ENCODE results near the gene OLFM1.

DNA sequence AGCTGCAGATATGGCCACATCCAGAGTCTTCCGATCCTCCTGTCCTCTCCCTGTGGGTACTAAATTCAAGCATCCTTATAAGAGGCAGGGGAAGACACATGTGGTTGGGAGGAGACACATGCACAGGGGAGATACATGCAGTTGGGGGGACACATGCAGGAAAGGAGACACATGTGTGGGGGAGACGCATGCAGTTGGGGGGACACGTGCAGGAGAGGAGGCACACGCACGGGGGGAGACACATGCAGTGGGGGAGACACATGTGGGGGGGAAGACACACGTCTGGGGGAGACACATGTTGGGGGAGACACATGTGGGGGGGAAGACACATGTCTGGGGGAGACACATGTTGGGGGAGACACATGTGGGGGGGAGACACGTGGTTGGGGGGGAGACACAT is 21.2 kb upstream of the OLFM1 start:
- TF ChIP-seq POLR2A (IDR thresholded peaks at IDR 0.05), result no peak
- TF ChIP-seq, protein P1, sequence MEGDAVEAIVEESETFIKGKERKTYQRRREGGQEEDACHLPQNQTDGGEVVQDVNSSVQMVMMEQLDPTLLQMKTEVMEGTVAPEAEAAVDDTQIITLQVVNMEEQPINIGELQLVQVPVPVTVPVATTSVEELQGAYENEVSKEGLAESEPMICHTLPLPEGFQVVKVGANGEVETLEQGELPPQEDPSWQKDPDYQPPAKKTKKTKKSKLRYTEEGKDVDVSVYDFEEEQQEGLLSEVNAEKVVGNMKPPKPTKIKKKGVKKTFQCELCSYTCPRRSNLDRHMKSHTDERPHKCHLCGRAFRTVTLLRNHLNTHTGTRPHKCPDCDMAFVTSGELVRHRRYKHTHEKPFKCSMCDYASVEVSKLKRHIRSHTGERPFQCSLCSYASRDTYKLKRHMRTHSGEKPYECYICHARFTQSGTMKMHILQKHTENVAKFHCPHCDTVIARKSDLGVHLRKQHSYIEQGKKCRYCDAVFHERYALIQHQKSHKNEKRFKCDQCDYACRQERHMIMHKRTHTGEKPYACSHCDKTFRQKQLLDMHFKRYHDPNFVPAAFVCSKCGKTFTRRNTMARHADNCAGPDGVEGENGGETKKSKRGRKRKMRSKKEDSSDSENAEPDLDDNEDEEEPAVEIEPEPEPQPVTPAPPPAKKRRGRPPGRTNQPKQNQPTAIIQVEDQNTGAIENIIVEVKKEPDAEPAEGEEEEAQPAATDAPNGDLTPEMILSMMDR (IDR thresholded peaks at IDR 0.05), result no peak

Measured in uterus (tissue), 2 donors.